HEK293T (cell line): ENCODE data around the gene ORAI2.

ENCODE experiments used
- BHLHE40 ChIP-seq: fragments of 450-650 bp; IDR thresholded peaks from 2 replicates; pipeline ENCODE4 v1.6.1; 2016; ENCODE audit warnings: mild to moderate bottlenecking, moderate library complexity, borderline replicate concordance
- FOXA1 ChIP-seq: fragments of 450-650 bp; IDR thresholded peaks from 2 replicates; pipeline ENCODE4 v1.6.1; 2016; ENCODE audit warnings: mild to moderate bottlenecking
- FOXK2 ChIP-seq: fragments of 450-650 bp; IDR thresholded peaks from 2 replicates; pipeline ENCODE4 v1.6.1; 2016; ENCODE audit warnings: mild to moderate bottlenecking
- FOXM1 ChIP-seq: fragments of 450-650 bp; IDR thresholded peaks from 2 replicates; pipeline ENCODE4 v1.6.1; 2017; ENCODE audit warnings: mild to moderate bottlenecking, borderline replicate concordance
- HDGF ChIP-seq: fragments of 450-650 bp; IDR thresholded peaks from 2 replicates; pipeline ENCODE4 v1.6.1; 2017; ENCODE audit warnings: antibody characterized with exemption, borderline replicate concordance
- L3MBTL2 ChIP-seq: fragments of 450-650 bp; conservative IDR thresholded peaks from 2 replicates; pipeline ENCODE4 v1.6.1; 2016; ENCODE audit warnings: mild to moderate bottlenecking
- NFRKB ChIP-seq: fragments of 450-650 bp; IDR thresholded peaks from 2 replicates; pipeline ENCODE4 v1.6.1; 2016; ENCODE audit warnings: mild to moderate bottlenecking, moderate library complexity
- SP1 ChIP-seq: fragments of 450-650 bp; IDR thresholded peaks from 2 replicates; pipeline ENCODE4 v1.6.1; 2017
- TARDBP ChIP-seq: fragments of 450-650 bp; IDR thresholded peaks from 2 replicates; pipeline ENCODE4 v1.6.1; 2016
- TF ChIP-seq, protein P1 (sequence below): fragments of 450-650 bp; IDR thresholded peaks from 2 replicates; pipeline ENCODE4 v1.6.1; 2016

DNA sequence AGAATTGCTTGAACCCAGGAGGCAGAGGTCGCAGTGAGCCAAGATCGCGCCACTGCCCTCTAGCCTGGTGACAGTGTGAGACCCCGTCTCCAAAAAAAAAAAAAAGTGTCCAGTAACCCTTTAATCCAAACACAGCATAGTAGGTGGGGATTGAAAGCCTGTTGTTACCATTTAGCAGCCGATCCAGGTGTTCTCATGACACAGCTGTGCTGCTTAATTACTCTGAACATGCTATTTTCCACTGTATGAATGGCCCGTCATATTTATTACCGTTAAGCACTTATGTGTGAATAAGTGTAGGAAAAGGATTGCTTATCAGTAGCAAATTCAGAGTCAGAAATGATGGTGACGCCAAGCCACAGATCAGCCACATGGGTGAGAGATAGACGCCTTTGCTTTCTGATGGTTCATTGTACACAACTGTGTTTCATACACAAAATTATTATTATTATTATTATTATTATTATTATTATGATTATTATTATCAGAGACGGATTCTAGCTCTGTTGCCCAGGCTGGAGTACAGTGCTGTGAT is 11.6 kb upstream of the ORAI2 start:
- TF ChIP-seq L3MBTL2 (no peak), FOXA1 (no peak), BHLHE40 (no peak), TARDBP (no peak), SP1 (no peak), FOXM1 (no peak), HDGF (no peak), NFRKB (no peak), FOXK2 (no peak)
- TF ChIP-seq, protein P1, sequence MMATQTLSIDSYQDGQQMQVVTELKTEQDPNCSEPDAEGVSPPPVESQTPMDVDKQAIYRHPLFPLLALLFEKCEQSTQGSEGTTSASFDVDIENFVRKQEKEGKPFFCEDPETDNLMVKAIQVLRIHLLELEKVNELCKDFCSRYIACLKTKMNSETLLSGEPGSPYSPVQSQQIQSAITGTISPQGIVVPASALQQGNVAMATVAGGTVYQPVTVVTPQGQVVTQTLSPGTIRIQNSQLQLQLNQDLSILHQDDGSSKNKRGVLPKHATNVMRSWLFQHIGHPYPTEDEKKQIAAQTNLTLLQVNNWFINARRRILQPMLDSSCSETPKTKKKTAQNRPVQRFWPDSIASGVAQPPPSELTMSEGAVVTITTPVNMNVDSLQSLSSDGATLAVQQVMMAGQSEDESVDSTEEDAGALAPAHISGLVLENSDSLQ: no peak
